ENCODE results near the gene ZNF660.

GRCh38 chr3:44632193-44632592 is 47.4 kb downstream of the ZNF660 start:
- no peak for TF ChIP-seq POLR2A (IDR thresholded peaks at IDR 0.05)
- TF ChIP-seq CTCF (IDR thresholded peaks at IDR 0.05) = no peak
